ENCODE measurements around the gene PCDHGA11.
"Not testable (repeated sequence)": the region's sequence is repeated elsewhere in the genome, so short reads cannot be mapped to it uniquely, and the experiment has no call there.

Gene PCDHGA11

GRCh38 chr5:141398608-141399007, 22.2 kb upstream of the PCDHGA11 start:
- DNase-seq (ENCODE audit: low read depth, low spot score), result no peak

GRCh38 chr5:141399555-141400258, 21.1 kb upstream of the PCDHGA11 start:
- no peak for DNase-seq (ENCODE audit: low read depth, low spot score)

- DNase-seq (ENCODE audit: low read depth, low spot score), result no peak
Measured at GRCh38 chr5:141402553-141403243, 18.2 kb upstream of the PCDHGA11 start, which contains the start of gene PCDHGA9. Gene PCDHGA9, plus strand, starts transcription at chr5:141402778. Its CDS starts 175 bp downstream, at chr5:141402953.

GRCh38 chr5:141403387-141403786, 17.5 kb upstream of the PCDHGA11 start:
- no peak for DNase-seq (ENCODE audit: low read depth, low spot score)

DNA sequence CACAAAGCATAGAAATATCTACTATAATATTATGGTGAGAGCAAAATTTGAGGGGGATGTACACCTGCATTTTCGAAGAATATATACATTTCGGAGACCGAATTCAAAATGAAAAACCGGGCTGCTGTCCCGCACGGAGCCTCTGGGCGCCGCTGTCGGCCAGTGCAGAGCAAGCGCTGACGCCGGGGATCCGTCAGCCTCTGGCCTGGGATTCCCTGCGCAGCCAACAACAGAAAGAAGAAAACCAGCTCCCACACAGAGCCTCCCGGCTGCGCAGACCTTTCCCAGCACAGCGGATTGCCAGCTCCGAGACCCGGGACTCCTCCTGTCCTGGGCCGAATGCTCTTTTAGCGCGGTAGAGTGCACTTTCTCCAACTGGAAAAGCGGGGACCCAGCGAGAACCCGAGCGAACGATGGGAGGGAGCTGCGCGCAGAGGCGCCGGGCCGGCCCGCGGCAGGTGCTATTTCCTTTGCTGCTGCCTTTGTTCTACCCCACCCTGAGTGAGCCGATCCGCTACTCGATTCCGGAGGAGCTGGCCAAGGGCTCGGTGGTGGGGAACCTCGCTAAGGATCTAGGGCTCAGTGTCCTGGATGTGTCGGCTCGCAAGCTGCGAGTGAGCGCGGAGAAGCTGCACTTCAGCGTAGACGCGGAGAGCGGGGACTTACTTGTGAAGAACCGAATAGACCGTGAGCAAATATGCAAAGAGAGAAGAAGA, 12.9 kb upstream of the PCDHGA11 start, which contains the start of gene PCDHGB6:
PCDHGB6 (plus strand) TSS at position 232 of the 716 bp plus-strand sequence; CDS start at position 414, 182 bp downstream.
- not testable (repeated sequence) for DNase-seq (ENCODE audit: low read depth, low spot score)

GRCh38 chr5:141409598-141410306, 11.1 kb upstream of the PCDHGA11 start:
- DNase-seq (ENCODE audit: low read depth, low spot score), result no peak

- DNase-seq (ENCODE audit: low read depth, low spot score), result no peak
Measured at GRCh38 chr5:141411575-141411974, 9.3 kb upstream of the PCDHGA11 start.

DNA sequence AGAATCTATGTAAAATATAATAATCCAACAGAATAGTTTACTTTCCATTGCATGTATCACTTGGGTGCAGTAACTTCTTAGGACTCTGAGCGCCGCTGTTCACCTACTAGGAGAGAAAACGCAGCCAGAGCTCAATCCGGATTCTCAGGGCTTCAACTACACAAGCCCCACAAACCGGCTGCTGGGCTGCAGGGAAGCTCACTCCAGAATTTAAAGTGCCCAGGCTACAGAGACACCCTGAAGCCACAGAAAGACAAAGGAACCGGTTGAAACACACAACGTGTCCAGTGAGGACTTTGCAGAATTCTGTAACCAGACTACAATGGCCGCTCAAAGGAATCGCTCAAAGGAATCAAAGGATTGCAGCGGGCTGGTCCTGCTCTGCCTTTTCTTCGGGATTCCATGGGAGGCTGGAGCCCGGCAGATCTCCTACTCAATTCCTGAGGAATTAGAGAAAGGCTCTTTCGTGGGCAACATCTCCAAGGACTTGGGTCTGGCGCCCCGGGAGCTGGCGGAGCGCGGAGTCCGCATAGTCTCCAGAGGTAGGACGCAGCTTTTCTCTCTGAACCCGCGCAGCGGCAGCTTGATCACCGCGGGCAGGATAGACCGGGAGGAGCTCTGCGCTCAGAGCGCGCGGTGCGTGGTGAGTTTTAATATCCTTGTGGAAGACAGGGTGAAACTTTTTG, 7.9 kb upstream of the PCDHGA11 start, which contains the start of gene PCDHGA10:
PCDHGA10 (plus strand) TSS at position 134 of the 686 bp plus-strand sequence; CDS start at position 323, 189 bp downstream.
- peak; percentile 41 for DNase-seq (ENCODE audit: low read depth, low spot score)

DNA sequence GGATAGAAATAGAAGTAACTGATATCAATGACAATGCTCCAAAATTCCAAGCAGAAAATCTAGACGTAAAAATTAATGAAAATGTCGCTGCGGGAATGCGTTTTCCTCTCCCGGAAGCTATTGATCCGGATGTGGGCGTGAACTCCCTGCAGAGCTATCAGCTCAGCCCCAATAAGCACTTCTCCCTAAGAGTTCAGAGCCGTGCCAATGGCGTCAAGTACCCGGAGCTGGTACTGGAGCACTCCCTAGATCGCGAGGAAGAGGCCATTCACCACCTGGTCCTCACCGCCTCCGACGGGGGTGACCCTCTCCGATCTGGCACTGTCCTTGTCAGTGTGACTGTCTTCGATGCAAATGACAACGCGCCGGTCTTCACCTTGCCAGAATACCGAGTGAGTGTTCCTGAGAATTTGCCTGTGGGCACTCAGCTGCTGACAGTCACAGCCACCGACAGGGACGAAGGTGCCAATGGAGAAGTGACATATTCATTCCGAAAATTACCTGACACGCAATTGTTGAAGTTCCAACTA, 7.2 kb upstream of the PCDHGA11 start:
- no peak for DNase-seq (ENCODE audit: low read depth, low spot score)

DNA sequence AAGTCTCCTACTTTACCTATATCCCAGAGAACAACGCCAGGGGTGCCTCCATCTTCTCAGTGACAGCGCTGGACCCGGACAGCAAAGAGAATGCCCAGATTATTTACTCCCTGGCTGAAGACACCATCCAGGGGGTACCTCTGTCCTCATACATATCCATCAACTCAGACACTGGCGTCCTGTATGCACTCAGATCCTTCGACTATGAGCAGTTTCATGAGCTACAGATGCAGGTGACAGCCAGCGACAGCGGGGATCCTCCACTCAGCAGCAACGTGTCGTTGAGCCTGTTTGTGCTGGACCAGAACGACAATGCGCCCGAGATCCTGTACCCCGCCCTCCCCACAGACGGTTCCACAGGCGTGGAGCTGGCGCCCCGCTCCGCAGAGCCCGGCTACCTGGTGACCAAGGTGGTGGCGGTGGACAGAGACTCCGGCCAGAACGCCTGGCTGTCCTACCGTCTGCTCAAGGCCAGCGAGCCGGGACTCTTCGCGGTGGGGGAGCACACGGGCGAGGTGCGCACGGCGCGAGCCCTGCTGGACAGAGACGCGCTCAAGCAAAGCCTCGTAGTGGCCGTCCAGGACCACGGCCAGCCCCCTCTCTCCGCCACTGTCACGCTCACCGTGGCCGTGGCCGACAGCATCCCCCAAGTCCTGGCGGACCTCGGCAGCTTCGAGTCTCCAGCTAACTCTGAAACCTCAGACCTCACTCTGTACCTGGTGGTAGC, 6.1 kb upstream of the PCDHGA11 start:
- not testable (repeated sequence) for DNase-seq (ENCODE audit: low read depth, low spot score)

DNA sequence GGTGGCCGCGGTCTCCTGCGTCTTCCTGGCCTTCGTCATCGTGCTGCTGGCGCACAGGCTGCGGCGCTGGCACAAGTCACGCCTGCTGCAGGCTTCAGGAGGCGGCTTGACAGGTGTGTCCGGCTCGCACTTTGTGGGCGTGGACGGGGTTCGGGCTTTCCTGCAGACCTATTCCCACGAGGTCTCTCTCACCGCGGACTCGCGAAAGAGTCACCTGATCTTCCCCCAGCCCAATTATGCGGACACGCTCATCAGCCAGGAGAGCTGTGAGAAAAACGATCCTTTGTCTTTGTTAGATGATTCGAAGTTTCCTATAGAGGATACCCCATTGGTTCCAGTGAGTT, 5.6 kb upstream of the PCDHGA11 start:
- not testable (repeated sequence) for DNase-seq (ENCODE audit: low read depth, low spot score)

GRCh38 chr5:141417494-141418172, 3.2 kb upstream of the PCDHGA11 start, which contains the start of gene PCDHGB7:
Gene PCDHGB7, plus strand, starts transcription at chr5:141417677. Its CDS starts 183 bp downstream, at chr5:141417860.
- DNase-seq (ENCODE audit: low read depth, low spot score), result not testable (repeated sequence)

DNA sequence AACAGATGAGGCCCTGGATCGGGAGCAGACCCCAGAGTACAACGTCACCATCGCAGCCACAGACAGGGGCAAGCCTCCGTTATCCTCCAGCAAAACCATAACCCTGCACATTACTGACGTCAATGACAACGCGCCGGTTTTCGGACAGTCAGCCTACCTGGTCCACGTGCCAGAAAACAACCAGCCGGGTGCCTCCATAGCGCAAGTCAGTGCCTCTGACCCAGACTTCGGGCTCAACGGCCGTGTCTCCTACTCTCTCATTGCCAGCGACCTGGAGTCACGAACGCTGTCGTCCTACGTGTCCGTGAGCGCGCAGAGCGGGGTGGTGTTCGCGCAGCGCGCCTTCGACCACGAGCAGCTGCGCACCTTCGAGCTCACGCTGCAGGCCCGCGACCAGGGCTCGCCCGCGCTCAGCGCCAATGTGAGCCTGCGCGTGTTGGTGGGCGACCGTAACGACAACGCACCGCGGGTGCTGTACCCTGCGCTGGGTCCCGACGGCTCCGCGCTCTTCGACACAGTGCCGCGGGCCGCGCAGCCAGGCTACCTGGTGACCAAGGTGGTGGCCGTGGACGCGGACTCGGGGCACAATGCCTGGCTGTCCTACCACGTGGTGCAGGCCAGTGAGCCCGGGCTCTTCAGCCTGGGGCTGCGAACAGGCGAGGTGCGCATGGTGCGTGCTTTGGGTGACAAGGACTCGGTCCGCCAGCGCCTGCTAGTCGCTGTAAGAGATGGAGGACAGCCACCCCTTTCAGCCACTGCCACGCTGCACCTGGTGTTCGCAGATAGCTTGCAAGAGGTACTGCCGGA, 1.6 kb upstream of the PCDHGA11 start:
- DNase-seq (ENCODE audit: low read depth, low spot score), result no peak

DNA sequence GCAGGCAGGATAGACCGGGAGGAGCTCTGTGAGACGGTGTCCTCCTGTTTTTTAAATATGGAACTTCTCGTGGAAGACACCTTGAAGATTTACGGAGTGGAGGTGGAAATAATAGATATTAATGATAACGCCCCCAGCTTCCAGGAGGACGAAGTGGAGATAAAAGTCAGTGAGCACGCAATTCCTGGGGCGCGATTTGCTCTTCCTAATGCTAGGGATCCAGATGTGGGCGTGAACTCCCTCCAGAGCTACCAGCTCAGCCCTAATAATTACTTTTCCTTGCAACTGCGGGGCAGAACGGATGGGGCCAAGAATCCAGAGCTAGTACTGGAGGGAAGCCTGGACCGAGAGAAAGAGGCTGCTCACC, 621 bp downstream of the PCDHGA11 start:
- DNase-seq (ENCODE audit: low read depth, low spot score), result no peak

- DNase-seq (ENCODE audit: low read depth, low spot score), result no peak
Measured at GRCh38 chr5:141422742-141423291, 2.0 kb downstream of the PCDHGA11 start.

- no peak for DNase-seq (ENCODE audit: low read depth, low spot score)
Measured at GRCh38 chr5:141427783-141428426, 7.1 kb downstream of the PCDHGA11 start.

DNA sequence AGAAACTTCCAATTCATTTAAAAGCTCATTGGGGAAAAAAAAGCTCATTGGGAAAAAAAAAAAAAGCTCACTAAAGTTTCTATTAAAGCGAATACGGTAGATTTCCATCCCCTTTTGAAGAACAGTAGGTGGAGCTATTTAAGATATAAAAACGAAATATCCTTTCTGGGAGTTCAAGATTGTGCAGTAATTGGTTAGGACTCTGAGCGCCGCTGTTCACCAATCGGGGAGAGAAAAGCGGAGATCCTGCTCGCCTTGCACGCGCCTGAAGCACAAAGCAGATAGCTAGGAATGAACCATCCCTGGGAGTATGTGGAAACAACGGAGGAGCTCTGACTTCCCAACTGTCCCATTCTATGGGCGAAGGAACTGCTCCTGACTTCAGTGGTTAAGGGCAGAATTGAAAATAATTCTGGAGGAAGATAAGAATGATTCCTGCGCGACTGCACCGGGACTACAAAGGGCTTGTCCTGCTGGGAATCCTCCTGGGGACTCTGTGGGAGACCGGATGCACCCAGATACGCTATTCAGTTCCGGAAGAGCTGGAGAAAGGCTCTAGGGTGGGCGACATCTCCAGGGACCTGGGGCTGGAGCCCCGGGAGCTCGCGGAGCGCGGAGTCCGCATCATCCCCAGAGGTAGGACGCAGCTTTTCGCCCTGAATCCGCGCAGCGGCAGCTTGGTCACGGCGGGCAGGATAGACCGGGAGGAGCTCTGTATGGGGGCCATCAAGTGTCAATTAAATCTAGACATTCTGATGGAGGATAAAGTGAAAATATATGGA, 9.7 kb downstream of the PCDHGA11 start, which contains the start of gene PCDHGA12:
PCDHGA12 (plus strand) TSS at position 176 of the 782 bp plus-strand sequence; CDS start at position 429, 253 bp downstream.
- DNase-seq (ENCODE audit: low read depth, low spot score), result no peak

Data from activated naive CD8-positive, alpha-beta T cell treated with anti-CD3 and anti-CD28 coated beads, Interleukin-2, amount 50 U/mL, for 16 hours (primary cell).